Measurements from ENCODE around the gene HSD11B2. TPM values are rescaled to one million over a fixed set of nuclear protein-coding genes. Genes with fewer than 3 reads are reported as not detected.

The HSD11B2 gene
- total RNA-seq, 1 experiment from 2014 or later = 33.4 TPM

- POLR2A ChIA-PET = no interaction called here
- CTCF ChIA-PET = interaction anchor here (0.8 to 7.0 kb wide), 18 partner anchors 9 to 161 kb away, joined by 3 to 36 read pairs (median 4); partner anchors contain the start of genes HSD11B2, KCTD19, LRRC36 and TPPP3
- H3K36me3 Mint-ChIP-seq = no peaks in the 10 kb centered on the region
- H3K9me3 Mint-ChIP-seq = no peaks in the 10 kb centered on the region
- peak; percentile 55 for ATAC-seq
- no peak for TF ChIP-seq JUN (CRISPR knock-in tag; IDR thresholded peaks at IDR 0.05)
- TF ChIP-seq ZNF121 (CRISPR knock-in tag; IDR thresholded peaks at IDR 0.05) = peak; percentile 34; the same call in 1 of the 2 replicates
- no peak for TF ChIP-seq FOXP1 (CRISPR knock-in tag; IDR thresholded peaks at IDR 0.05; ENCODE audit: borderline replicate concordance)
- TF ChIP-seq RELA (CRISPR knock-in tag; IDR thresholded peaks at IDR 0.05; ENCODE audit: borderline replicate concordance) = no peak
- no peak overlapping the region for H3K4me3 Mint-ChIP-seq
- peak overlapping the region; percentile 57; the same call in 1 of the 2 replicates for H3K27ac Mint-ChIP-seq
- no peak for DNase-seq (ENCODE audit: low spot score)
- peaks cover 14% of the 10 kb centered on the region for H3K27me3 Mint-ChIP-seq (ENCODE audit: low read depth)
- H3K4me1 Mint-ChIP-seq = peaks cover 39% of the 10 kb centered on the region
These were observed 23.0 kb upstream of the HSD11B2 start for GRCh38 chr16:67407788-67408452.

DNA sequence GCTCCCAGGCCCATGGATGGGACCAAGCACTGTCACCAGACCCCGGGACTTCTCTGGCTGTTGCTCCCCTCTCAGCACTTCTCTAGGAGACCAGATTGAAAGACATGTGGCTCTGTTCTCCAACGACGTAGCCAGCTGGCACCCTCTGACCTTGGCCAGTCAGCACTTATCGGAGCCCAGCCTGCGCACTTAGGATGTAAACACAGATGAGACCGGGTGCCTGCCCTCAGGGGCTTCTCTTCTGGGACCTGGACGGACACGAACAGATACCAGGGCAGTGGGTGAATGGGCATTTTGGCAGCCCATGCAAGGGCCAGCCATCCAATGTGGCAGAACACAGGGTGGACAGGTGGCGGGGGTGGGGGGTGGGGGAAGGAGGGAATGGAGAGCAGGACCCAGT is 21.3 kb upstream of the HSD11B2 start:
- ChIA-PET POLR2A (no interaction called here), CTCF (interaction anchor here (1.2 kb wide), 1 partner anchor 10 kb away, joined by 6 read pairs; no protein-coding TSS in a partner anchor)
- no peaks in the 10 kb centered on the region for H3K36me3 Mint-ChIP-seq
- H3K4me1 Mint-ChIP-seq = peaks cover 43% of the 10 kb centered on the region
- H3K27me3 Mint-ChIP-seq (ENCODE audit: low read depth) = peaks cover 11% of the 10 kb centered on the region
- no peak overlapping the region; the same call in 1 of the 2 replicates for H3K27ac Mint-ChIP-seq
- ATAC-seq (no peak), DNase-seq (ENCODE audit: low spot score) (no peak)
- TF ChIP-seq ZBTB43 (CRISPR knock-in tag; IDR thresholded peaks at IDR 0.05) (no peak), ZNF317 (CRISPR knock-in tag; IDR thresholded peaks at IDR 0.05; ENCODE audit: borderline replicate concordance, low read depth) (no peak), TCF7 (CRISPR knock-in tag; IDR thresholded peaks at IDR 0.05; ENCODE audit: low read depth) (no peak), FOXK1 (CRISPR knock-in tag; IDR thresholded peaks at IDR 0.05) (no peak), RORB (CRISPR knock-in tag; IDR thresholded peaks at IDR 0.05) (no peak), OVOL2 (CRISPR knock-in tag; IDR thresholded peaks at IDR 0.05; ENCODE audit: borderline replicate concordance) (no peak), TEAD1 (CRISPR knock-in tag; IDR thresholded peaks at IDR 0.05) (no peak), NFE2L1 (CRISPR knock-in tag; IDR thresholded peaks at IDR 0.05) (no peak)
- TF ChIP-seq, protein P1, sequence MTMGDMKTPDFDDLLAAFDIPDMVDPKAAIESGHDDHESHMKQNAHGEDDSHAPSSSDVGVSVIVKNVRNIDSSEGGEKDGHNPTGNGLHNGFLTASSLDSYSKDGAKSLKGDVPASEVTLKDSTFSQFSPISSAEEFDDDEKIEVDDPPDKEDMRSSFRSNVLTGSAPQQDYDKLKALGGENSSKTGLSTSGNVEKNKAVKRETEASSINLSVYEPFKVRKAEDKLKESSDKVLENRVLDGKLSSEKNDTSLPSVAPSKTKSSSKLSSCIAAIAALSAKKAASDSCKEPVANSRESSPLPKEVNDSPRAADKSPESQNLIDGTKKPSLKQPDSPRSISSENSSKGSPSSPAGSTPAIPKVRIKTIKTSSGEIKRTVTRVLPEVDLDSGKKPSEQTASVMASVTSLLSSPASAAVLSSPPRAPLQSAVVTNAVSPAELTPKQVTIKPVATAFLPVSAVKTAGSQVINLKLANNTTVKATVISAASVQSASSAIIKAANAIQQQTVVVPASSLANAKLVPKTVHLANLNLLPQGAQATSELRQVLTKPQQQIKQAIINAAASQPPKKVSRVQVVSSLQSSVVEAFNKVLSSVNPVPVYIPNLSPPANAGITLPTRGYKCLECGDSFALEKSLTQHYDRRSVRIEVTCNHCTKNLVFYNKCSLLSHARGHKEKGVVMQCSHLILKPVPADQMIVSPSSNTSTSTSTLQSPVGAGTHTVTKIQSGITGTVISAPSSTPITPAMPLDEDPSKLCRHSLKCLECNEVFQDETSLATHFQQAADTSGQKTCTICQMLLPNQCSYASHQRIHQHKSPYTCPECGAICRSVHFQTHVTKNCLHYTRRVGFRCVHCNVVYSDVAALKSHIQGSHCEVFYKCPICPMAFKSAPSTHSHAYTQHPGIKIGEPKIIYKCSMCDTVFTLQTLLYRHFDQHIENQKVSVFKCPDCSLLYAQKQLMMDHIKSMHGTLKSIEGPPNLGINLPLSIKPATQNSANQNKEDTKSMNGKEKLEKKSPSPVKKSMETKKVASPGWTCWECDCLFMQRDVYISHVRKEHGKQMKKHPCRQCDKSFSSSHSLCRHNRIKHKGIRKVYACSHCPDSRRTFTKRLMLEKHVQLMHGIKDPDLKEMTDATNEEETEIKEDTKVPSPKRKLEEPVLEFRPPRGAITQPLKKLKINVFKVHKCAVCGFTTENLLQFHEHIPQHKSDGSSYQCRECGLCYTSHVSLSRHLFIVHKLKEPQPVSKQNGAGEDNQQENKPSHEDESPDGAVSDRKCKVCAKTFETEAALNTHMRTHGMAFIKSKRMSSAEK (CRISPR knock-in tag; IDR thresholded peaks at IDR 0.05; ENCODE audit: borderline replicate concordance) = no peak
- H3K9me3 Mint-ChIP-seq = no peaks in the 10 kb centered on the region
- H3K4me3 Mint-ChIP-seq = no peak overlapping the region

DNA sequence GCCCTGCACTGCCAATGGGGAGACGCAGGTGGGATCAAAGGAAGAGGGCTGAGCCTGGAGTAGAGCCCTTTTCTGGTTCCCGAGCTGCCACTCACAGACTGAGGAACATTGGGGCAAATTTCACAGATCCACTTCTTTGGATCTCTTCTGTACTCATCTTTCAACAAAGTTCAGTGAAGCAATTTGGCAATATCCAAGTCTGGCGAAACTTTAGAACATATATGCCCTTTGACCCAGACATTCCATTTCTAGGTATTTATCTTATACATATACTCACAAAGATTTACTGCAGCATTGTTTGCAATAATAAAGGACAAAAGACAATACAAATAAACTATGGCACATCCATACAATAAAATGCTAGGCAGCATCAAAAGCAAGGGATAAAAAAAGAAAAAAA is 19.6 kb upstream of the HSD11B2 start:
- H3K4me3 Mint-ChIP-seq = no peak overlapping the region
- DNase-seq (ENCODE audit: low spot score) = no peak
- H3K36me3 Mint-ChIP-seq = no peaks in the 10 kb centered on the region
- ChIA-PET POLR2A (no interaction called here), CTCF (interaction anchor here (0.8 kb wide), 1 partner anchor 17 kb away, joined by 4 read pairs; no protein-coding TSS in a partner anchor)
- H3K27me3 Mint-ChIP-seq (ENCODE audit: low read depth) = peaks cover 16% of the 10 kb centered on the region
- no peaks in the 10 kb centered on the region for H3K9me3 Mint-ChIP-seq
- H3K27ac Mint-ChIP-seq = no peak overlapping the region
- H3K4me1 Mint-ChIP-seq = peaks cover 37% of the 10 kb centered on the region
- no peak for ATAC-seq
- TF ChIP-seq ZNF416 (CRISPR knock-in tag; IDR thresholded peaks at IDR 0.05) = no peak
- no peak for TF ChIP-seq NR1H2 (CRISPR knock-in tag; IDR thresholded peaks at IDR 0.05)
- TF ChIP-seq TEAD4 (CRISPR knock-in tag; IDR thresholded peaks at IDR 0.05) = no peak
- TF ChIP-seq ATF1 (CRISPR knock-in tag; IDR thresholded peaks at IDR 0.05) = no peak
- TF ChIP-seq, protein P2, sequence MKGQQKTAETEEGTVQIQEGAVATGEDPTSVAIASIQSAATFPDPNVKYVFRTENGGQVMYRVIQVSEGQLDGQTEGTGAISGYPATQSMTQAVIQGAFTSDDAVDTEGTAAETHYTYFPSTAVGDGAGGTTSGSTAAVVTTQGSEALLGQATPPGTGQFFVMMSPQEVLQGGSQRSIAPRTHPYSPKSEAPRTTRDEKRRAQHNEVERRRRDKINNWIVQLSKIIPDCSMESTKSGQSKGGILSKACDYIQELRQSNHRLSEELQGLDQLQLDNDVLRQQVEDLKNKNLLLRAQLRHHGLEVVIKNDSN (CRISPR knock-in tag; IDR thresholded peaks at IDR 0.05) = no peak
- TF ChIP-seq NR3C1 (CRISPR knock-in tag; conservative IDR thresholded peaks at IDR 0.05; ENCODE audit: low read depth) = no peak
- TF ChIP-seq, protein P3, sequence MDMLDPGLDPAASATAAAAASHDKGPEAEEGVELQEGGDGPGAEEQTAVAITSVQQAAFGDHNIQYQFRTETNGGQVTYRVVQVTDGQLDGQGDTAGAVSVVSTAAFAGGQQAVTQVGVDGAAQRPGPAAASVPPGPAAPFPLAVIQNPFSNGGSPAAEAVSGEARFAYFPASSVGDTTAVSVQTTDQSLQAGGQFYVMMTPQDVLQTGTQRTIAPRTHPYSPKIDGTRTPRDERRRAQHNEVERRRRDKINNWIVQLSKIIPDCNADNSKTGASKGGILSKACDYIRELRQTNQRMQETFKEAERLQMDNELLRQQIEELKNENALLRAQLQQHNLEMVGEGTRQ (CRISPR knock-in tag; IDR thresholded peaks at IDR 0.05) = no peak
- TF ChIP-seq GABPB1 (CRISPR knock-in tag; IDR thresholded peaks at IDR 0.05) = no peak
- TF ChIP-seq, protein P4, sequence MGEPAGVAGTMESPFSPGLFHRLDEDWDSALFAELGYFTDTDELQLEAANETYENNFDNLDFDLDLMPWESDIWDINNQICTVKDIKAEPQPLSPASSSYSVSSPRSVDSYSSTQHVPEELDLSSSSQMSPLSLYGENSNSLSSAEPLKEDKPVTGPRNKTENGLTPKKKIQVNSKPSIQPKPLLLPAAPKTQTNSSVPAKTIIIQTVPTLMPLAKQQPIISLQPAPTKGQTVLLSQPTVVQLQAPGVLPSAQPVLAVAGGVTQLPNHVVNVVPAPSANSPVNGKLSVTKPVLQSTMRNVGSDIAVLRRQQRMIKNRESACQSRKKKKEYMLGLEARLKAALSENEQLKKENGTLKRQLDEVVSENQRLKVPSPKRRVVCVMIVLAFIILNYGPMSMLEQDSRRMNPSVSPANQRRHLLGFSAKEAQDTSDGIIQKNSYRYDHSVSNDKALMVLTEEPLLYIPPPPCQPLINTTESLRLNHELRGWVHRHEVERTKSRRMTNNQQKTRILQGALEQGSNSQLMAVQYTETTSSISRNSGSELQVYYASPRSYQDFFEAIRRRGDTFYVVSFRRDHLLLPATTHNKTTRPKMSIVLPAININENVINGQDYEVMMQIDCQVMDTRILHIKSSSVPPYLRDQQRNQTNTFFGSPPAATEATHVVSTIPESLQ (CRISPR knock-in tag; IDR thresholded peaks at IDR 0.05) = no peak
- TF ChIP-seq SMAD4 (CRISPR knock-in tag; IDR thresholded peaks at IDR 0.05) = no peak
- no peak for TF ChIP-seq JAZF1 (CRISPR knock-in tag; IDR thresholded peaks at IDR 0.05)
- no peak for TF ChIP-seq SOX15 (CRISPR knock-in tag; IDR thresholded peaks at IDR 0.05)
